OCI-LY1 (cell line): ENCODE measurements around the gene ST3GAL4.

ENCODE experiments used
- EZH2 ChIP-seq: fragments of 200-600 bp; sonication (generic), shearing (Covaris generic); IDR thresholded peaks from 2 replicates; pipeline ENCODE4 v1.8.0; 2017; ENCODE audit warnings: borderline replicate concordance, mixed run types, mild to moderate bottlenecking, antibody characterized with exemption, low read length, moderate library complexity, mixed read lengths
- TF ChIP-seq, protein P1 (sequence below): fragments of 200-600 bp; sonication (generic), shearing (Covaris generic); IDR thresholded peaks from 2 replicates; pipeline ENCODE4 v1.5.1; 2017; ENCODE audit warnings: mild to moderate bottlenecking, antibody characterized with exemption, low read length, moderate library complexity, mixed read lengths

DNA sequence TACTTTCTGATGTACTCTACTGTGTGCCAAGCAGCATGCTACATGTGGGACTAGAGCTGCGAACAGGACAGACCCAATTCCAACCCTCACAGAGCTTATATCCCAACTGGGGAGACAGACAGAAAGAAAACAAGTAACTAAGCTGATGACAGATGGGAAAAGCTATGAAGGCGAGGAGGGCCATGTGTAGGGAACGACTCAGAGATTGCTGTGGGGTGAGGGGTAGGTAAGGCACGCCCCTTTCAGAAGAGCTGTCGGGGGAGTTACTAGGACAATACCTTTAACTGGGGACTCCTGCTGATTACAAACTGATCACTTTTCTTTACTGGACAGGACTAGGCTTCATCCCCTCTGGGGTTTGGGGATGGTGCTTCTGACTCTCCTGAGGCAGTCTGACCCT is 48.9 kb downstream of the ST3GAL4 start:
- TF ChIP-seq, protein P1, sequence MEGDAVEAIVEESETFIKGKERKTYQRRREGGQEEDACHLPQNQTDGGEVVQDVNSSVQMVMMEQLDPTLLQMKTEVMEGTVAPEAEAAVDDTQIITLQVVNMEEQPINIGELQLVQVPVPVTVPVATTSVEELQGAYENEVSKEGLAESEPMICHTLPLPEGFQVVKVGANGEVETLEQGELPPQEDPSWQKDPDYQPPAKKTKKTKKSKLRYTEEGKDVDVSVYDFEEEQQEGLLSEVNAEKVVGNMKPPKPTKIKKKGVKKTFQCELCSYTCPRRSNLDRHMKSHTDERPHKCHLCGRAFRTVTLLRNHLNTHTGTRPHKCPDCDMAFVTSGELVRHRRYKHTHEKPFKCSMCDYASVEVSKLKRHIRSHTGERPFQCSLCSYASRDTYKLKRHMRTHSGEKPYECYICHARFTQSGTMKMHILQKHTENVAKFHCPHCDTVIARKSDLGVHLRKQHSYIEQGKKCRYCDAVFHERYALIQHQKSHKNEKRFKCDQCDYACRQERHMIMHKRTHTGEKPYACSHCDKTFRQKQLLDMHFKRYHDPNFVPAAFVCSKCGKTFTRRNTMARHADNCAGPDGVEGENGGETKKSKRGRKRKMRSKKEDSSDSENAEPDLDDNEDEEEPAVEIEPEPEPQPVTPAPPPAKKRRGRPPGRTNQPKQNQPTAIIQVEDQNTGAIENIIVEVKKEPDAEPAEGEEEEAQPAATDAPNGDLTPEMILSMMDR: no peak
- TF ChIP-seq EZH2: no peak
